ENCODE measurements around the gene TWNK.

The TWNK gene

GRCh38 chr10:100986952-100987684 lies at the start of gene TWNK, which contains the start of gene MRPL43:
Gene TWNK, plus strand, starts transcription at chr10:100987543. Its CDS starts 668 bp downstream, at chr10:100988211.
Gene MRPL43, minus strand, starts transcription at chr10:100987497. Its CDS starts 54 bp downstream, at chr10:100987443.
- DNase-seq (ENCODE audit: low read depth in 2 of 3, low spot score in 1 of 3): peak; percentile 74 to 82 (median 82)

- no peak for DNase-seq (ENCODE audit: low read depth in 2 of 3, low spot score in 1 of 3)
Observed at GRCh38 chr10:100939763-100940344, 47.5 kb upstream of the TWNK start.

- no peak for DNase-seq (ENCODE audit: low read depth in 2 of 3, low spot score in 1 of 3)
Observed at GRCh38 chr10:100942229-100942628, 45.1 kb upstream of the TWNK start.

- no peak for DNase-seq (ENCODE audit: low read depth in 2 of 3, low spot score in 1 of 3)
Observed at GRCh38 chr10:100943508-100943907, 43.8 kb upstream of the TWNK start.

GRCh38 chr10:100945754-100946153 lies 41.6 kb upstream of the TWNK start:
- no peak for DNase-seq (ENCODE audit: low read depth in 2 of 3, low spot score in 1 of 3)

GRCh38 chr10:100948916-100949315 lies 38.4 kb upstream of the TWNK start:
- no peak for DNase-seq (ENCODE audit: low read depth in 2 of 3, low spot score in 1 of 3)

- no peak for DNase-seq (ENCODE audit: low read depth in 2 of 3, low spot score in 1 of 3)
Observed at GRCh38 chr10:100960251-100960650, 27.1 kb upstream of the TWNK start.

- DNase-seq (ENCODE audit: low read depth in 2 of 3, low spot score in 1 of 3): no peak
Observed at GRCh38 chr10:100962351-100963080, 24.8 kb upstream of the TWNK start.

- DNase-seq (ENCODE audit: low read depth in 2 of 3, low spot score in 1 of 3): no peak
Observed at GRCh38 chr10:100963826-100964225, 23.5 kb upstream of the TWNK start.

- DNase-seq (ENCODE audit: low read depth in 2 of 3, low spot score in 1 of 3): no peak
Observed at GRCh38 chr10:100965820-100966219, 21.5 kb upstream of the TWNK start.

GRCh38 chr10:100966887-100967286 lies 20.5 kb upstream of the TWNK start:
- no peak for DNase-seq (ENCODE audit: low read depth in 2 of 3, low spot score in 1 of 3)

- no peak for DNase-seq (ENCODE audit: low read depth in 2 of 3, low spot score in 1 of 3)
Observed at GRCh38 chr10:100967332-100967731, 20.0 kb upstream of the TWNK start.

GRCh38 chr10:100968062-100968736 lies 19.1 kb upstream of the TWNK start:
- DNase-seq (ENCODE audit: low read depth in 2 of 3, low spot score in 1 of 3): no peak

- no peak for DNase-seq (ENCODE audit: low read depth in 2 of 3, low spot score in 1 of 3)
Observed at GRCh38 chr10:100968863-100969186, 18.5 kb upstream of the TWNK start.

GRCh38 chr10:100969187-100970075 lies 17.9 kb upstream of the TWNK start, which contains the start of gene SEMA4G:
Gene SEMA4G, plus strand, starts transcription at chr10:100969504. Its CDS starts 3,409 bp downstream, at chr10:100972913.
- DNase-seq (ENCODE audit: low read depth in 2 of 3, low spot score in 1 of 3): peak in 2 of 3 donors; percentile 11 to 19

- no peak for DNase-seq (ENCODE audit: low read depth in 2 of 3, low spot score in 1 of 3)
Observed at GRCh38 chr10:100970076-100970913, 17.0 kb upstream of the TWNK start.

GRCh38 chr10:100970914-100971811 lies 16.2 kb upstream of the TWNK start:
- no peak for DNase-seq (ENCODE audit: low read depth in 2 of 3, low spot score in 1 of 3)

GRCh38 chr10:100972115-100972903 lies 15.0 kb upstream of the TWNK start:
- DNase-seq (ENCODE audit: low read depth in 2 of 3, low spot score in 1 of 3): no peak
